ENCODE measurements around the gene ALX3. TPM values are rescaled to one million over a fixed set of nuclear protein-coding genes. Genes with fewer than 3 reads are reported as not detected.
A peak's percentile ranks its signal among the peaks of the same experiment; 100 is the strongest.
"Not testable (repeated sequence)": the region's sequence is repeated elsewhere in the genome, so short reads cannot be mapped to it uniquely, and the experiment has no call there.

The ALX3 gene
- total RNA-seq, 1 experiment from 2014 or later, result not detected

DNA sequence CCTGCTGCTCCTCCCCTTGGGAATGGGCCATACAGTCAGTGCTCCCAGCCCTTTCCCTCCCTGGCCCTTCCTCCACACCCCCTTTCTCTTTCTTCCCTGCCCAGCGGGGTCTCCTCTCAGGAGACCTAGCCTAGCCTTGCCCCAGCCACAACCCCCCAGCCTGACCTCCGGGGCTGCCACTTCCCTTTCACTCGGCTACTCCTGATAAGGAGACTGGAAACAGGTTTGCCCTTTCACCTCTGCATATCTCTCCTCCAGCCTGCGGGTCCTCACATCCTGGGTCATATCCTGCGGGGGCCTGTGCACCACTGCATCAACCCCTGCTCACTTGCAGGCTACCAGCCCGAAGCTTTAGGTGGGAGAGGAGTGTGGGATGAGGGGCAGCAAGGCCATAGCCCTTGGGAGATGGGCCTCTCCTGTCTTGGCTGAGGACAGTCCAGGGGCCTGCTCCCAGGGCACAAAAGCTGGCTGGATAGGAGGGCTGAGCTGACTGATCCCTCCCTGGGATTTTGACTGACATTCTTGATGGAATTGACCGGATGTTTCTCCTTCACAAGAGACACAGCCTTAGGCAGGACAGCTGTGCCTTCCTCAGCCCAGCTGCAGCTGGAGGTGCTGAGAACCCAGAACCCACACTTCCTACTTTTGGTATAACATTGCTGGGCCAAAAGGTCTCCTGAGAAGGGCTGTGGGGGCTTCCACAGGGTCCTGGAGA, 19.2 kb upstream of the ALX3 start:
- DNase-seq (ENCODE audit: low read depth), result no peak

DNA sequence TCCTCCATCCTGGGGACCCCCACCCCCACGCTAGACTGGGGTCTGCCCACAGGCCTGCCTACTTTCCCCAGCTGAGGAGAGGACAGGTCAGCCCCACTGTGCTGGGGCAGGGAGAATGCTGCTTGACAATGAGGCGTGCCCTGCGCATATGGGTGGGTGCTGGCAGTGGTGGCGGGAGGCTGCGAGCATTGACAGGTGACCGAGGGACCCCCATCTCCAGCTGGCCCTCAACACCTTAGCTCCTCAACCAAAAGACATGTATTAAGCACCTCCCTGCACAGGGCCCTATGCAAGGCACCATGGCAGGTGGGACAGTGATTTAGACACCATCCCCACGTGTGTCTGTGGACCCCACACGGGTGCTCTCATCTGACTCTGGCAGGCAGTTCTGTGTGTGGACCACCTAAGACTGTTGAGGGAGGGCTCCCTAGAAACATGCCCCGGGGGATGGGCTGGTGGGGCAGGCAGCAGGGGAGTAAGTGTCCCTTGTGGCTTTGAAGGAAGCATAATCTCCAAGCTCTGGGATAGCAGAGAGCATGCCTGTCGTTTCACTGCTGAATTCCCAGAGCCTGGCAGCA, 18.4 kb upstream of the ALX3 start:
- DNase-seq (ENCODE audit: low read depth), result no peak

DNA sequence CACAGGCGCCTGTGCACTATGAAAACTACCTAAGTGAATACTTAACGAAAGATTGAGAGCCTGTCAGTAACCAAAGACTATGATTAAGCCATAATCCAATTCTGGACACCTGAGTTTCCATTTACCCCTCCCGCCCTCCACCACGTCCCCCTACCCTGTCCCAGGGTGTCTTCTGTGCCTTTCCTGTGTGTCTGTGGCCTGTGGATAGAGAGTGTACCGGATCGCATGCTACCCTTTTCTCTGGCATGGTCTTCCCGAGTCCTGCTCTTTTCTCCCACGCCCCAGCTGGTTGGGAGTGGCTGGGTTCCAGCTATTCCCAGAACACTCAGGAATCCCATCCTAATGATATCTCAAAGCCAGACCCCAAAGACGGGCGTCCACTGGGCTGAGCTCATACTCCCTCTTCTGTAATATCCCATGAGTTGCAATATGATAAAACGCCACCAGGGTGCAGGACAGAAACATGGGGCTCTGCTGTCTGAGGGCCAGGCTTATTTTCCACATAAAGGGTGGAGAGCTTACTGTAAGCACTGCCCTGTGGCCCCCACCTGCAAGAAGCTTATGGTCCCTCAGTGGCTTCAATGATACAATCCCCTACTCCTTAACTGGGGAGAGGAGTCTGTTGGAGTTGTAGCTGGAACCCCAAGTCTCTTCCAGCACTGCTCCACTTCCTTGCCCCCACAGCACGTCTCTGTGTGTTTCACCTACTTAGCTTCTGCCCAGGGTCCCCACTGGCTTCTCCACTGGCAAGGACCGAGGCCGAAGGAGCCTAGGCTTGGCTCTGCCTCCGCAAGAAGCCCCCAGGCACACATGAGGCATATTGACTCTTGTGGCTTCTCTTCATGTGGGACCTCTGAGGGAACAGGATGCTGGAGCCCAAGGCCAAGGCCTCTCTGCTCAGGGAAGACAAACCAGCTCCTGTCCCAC, 17.6 kb upstream of the ALX3 start:
- peak; percentile 37 for DNase-seq (ENCODE audit: low read depth)

DNA sequence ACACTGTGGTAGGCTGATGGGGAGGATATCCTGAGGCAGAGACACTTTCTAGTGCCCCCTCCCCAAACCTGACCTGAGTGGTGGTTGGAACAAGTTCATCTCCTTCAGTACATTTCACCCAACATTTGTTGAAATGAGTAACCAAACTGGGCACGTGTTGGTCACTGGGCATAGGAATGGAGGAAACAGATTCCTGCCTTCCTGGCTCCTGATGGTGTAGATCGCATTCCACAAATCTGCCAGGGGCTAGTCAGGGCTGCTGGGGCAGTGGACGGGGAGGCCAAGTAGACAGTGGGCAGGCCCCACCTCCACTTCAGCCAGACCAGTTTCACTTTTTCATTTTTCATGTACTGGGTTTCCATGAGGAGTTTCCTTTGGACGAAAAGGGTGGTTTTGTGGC, 16.5 kb upstream of the ALX3 start:
- DNase-seq (ENCODE audit: low read depth), result no peak

DNA sequence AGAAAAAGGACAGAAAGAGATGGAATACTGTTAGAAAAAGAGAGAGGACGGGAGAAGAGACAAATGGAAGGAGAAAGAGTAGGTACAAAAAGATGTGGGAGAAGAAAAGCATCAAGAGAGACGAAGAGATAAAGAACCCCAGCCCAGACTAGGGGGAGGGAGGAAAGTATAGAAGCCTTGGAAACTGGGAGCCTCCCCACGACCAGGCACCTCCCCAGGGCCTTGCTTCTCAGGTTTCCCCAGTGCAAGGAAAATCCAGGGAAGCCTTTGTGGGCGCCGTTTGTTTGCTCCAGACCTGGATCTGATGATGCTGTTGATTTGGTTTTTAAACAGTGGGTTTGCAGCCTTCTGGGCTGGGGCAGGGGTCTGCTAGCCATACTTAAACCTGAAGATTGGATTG, 15.2 kb upstream of the ALX3 start:
- no peak for DNase-seq (ENCODE audit: low read depth)

DNA sequence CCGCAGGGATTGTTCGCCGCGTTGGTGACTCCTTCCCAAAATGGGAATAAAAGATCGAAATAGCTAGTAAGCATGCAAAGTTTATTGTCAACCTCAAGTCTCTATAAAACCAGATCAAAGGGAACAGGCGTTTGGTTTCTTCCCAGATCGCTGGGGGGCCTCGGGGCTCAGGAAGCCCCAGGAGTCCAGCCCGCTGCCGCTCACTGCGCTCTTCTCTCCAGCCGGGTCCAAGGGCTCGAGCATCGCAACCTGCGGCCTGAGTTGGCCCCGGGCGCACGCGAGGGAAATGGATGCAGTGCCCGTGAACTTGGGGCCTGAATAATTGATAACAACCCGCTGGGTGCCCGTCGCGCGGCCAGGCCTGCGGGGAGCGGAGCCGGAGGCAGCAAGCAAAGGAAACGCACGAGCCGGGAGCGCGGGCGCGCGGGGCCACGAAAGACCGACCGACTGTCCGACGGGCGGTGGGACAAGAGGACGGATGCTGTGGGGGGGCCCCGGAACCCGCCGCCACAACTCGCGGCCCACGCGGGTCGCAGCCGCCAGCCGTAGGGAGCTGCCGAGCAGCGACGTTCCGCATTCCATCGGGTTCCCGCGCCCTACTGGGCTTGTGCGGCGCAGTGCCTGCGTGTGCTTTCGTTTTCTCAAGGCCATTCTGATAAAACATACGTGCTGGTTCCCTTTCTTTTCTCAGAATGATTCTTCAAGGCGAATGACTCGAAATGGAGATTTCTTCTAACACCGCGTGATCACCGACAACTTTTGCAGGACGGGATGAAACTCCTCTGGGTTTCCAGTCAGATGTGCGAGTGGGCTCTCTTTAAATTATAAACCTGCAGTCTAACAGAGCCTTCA, 14.0 kb upstream of the ALX3 start:
- DNase-seq (ENCODE audit: low read depth), result peak; percentile 17

DNA sequence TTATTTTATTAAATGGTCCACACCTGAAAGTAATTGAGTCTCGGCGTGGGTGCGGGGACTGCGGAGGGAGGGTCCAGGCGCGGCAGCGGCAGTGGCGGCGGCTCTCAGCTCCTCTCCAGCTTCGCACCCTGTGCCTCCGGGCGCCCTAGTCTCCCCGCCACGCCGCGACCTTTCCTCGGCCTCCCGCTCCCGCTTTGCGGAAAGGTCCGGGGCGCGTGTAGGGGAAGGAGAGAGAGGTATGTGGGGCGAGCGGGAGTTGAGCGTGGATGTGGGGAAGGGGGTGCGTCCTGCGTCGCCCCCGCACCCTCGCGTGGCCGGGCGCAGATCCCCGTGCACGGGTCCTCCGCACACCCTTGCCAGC, 13.4 kb upstream of the ALX3 start:
- DNase-seq (ENCODE audit: low read depth), result no peak

DNA sequence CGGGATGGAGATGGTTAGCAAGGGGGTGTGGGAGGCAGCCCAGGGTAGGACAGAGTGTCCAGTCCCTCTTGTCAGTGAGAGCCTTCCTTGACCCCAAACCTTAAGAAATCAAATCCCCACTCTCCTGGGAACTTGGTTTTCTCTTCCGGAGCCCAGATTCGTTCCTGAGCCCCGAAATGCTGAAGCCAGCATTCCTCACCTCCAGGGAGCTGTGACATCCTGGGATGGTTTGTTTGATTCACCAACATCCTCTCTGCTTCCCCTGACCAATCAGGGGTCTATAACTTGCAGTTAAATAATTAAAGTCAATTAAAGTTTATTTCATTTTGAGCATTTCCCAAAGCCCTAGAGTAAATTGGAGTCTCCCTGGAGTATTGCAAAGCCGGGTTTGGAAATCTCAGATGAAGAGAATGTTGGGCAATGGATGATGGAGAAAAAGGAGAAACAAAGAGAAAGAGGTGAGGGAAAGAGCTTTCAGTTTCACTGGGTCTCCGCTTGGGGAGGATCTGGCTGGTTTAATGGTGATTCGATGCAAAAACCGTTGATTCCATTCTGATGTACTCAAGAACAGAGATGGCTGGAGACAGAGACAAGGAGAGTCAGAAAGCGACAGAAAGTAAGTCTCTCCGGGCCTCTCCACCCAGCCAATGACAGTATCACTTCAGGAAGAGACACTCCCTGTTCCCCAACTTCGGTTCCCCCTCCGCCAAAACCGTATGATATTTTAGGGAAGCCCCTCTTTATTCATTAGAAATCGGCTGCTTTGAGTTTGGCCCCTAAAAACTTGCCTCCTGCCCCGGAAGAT, 12.8 kb upstream of the ALX3 start:
- no peak for DNase-seq (ENCODE audit: low read depth)

DNA sequence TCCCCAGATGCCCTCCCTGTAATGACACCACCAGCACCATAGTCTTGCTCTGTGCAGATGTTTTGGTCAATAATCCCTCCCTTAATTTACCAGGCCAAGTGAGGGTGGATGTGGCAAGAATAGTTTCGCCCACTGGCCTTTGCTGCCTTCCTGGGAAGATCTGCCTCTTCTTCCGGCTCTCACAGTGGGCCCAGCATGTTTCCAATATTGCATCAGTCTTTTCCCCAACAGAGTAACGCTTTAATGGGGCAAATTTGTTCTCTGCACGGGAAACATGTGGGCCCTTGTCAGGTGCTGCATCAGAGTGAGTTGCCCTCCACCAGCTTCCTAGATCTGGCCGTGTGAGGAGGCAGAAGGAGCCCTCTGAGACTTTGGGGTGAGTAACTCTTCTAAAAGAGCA, 12.0 kb upstream of the ALX3 start:
- DNase-seq (ENCODE audit: low read depth), result no peak

DNA sequence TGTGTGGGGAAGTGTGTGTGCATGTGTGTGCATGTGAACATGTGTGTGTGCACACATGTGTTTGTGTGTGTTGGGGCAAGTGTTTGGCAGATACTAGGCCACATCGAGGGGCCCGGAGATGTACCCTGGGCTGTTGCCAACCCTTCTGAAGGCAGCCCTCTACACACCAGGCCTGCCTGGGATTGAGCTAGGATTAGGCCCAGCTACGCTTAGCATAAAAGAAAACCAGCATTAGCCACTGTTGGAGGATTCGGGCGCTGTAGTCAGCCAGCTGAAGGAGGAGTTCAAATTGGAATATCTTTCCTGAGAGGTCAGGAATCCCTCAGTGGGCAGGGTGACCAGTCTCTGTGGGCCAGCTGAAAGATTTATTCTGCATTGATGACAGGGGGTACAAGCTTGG, 10.6 kb upstream of the ALX3 start:
- DNase-seq (ENCODE audit: low read depth), result no peak

DNA sequence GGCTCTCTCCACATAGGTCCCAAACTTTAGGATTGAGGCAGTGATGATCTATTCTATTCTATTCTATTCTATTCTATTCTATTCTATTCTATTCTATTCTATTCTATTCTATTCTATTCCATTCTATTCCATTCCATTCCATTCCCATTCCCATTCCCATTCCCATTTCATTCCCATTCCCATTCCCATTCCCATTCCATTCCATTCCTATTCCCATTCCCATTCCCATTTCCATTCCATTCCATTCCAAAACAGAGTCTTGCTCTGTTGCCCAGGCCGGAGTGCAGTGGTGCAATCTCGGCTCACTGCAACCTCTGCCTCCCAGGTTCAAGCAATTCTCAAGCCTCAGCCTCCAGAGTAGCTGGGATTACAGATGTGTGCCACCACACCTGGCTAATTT, 9.5 kb upstream of the ALX3 start:
- not testable (repeated sequence) for DNase-seq (ENCODE audit: low read depth)

DNA sequence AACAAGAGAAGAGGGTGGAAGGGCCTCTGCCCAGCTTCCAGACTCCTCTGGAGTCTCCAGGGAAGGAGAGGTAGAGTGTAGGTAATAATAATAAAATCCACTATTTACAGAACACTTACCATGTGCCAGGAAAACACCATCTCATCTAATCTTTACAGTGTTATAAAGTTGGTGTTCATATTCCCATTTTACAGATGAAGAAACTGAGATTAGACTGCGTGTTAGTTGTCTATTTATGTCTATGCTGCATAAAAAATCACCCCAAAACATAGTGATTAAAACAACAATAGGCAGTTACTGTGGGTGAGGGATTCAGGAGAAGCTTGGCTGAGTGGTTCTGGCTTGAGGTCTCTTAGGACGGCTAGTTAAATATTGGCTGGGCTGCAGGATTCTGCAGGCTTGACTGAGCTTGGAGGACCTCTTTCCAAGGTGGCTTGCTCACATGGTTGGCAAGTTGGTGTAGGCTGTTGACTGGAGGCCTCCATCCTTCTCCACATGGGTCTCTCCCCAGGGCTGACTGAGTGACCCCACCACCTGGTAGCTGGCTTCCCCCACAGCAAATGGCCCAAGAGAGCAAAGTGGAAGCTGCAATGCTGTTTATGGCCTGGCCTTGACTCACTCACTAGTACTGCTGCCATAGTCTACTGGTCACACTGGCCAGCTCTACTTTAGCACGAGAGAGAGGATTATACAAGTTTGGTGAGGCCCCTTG, 6.5 kb upstream of the ALX3 start:
- DNase-seq (ENCODE audit: low read depth), result no peak

DNA sequence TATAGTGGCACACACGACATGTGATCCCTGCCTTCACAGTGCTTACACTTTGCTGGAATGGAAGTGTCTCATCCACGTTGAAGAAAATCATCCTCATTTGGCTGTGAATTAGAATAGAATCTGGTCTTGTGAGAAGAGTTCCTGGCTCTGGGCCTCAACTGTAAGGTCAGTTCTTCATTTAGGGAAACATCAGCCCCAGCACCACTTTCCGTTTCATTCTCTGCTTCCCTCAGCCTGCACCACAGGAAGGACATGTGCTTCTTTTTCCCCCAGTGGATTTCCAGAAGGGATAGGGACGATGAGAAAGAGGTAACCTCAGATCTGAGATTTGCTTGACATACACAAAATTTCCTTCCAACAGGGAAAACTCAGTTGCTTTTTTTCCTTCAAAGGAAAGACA, 3.7 kb upstream of the ALX3 start:
- DNase-seq (ENCODE audit: low read depth), result no peak

DNA sequence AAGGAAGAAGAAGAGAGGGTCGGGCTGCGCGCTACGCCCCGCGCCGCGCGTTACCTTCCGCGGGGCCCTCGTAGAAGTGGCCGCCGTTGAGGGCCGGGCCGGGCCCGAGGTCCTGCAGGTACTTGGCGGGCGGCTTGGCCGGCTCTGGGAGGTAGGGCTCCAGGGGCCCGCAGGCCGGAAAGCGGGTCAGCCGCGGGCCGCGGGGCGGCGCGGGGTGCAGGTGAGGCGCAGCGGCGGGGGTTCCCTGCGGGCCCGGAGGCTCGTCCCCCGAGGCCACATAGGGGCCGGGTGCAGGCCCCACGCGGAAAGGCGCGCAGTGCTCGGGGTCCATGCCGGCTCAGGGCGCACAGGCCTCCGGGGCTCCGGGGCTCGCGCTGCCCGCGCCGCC, 196 bp downstream of the ALX3 start:
- no peak for DNase-seq (ENCODE audit: low read depth)

DNA sequence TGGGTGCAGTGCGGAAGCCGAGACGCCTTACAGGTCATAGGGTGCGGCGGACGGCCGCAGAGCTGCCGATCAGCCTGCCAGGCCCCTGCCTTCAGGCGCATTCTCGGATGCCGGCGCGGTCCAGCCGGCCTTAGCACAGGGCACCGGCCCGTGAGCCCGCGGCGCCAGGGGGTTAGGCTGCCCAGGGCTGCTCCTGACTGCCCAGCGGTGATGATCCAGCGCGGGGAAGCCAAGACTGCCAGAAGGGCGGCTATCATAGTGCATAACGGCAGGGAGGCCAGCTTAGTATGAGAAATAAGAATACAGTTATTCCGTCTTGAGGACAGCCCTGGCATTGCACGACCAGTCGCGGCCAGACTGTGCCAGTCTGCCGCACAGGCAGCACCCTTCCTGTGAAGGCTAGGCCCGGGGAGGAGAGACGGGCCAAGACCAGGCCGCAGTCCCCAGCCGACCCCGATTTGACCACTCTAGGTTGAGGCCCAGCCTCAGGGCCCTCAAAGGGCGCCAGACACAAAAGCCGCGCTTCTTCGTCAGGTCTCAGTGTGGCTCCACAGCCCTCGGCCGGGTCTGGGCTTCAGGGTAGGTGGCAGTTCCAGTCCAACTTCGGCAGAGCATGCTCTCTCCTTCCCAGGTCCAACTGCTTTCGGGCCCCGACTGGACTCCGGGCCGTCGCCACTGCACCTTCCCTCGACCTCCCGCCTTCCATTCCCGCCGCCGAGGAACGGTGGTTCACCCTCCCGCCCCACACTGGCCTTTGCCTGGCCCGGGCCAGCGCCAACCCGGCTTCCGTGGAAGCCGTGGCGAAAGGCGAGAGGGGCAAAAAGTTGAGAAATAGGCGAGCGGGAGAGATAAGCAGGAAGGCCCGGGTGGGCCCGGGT, 829 bp downstream of the ALX3 start:
- DNase-seq (ENCODE audit: low read depth), result no peak

DNA sequence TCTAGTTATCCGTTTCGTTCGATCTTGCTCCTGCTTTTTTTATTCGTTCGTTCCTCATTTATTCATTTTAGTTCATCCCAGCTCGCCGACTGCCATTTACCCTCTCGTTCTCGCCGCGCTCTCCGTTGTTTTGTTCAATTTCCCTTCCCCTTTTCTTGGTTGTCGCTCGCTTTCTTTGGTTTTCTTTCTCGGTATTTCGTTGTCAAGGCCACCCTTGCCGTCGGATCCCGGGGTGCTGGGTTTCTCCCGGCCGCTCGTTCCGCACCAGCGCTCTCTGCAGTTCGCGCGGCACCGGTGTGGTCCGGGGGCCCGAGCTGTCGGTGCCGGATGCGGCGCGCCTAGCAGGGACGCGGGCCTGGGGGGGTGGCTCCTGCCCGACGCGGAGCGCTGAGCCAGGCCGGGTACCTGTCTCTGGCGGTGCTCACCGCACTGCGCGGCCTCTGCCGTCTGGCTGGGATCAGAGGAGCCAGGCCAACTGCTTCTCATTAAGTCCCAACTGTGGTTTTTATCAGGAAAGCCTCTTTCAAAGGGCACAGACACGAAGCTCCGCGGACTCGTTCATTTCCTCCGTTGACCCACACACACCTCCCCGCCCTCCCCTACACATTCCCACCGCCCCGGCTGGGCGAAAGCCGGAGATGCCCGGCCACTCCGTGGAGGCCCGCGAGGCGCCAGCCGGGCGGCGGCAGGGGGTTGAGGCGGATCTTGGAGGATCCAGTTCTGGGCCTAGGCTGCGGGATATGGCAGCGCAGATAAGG, 1.6 kb downstream of the ALX3 start:
- no peak for DNase-seq (ENCODE audit: low read depth)

DNA sequence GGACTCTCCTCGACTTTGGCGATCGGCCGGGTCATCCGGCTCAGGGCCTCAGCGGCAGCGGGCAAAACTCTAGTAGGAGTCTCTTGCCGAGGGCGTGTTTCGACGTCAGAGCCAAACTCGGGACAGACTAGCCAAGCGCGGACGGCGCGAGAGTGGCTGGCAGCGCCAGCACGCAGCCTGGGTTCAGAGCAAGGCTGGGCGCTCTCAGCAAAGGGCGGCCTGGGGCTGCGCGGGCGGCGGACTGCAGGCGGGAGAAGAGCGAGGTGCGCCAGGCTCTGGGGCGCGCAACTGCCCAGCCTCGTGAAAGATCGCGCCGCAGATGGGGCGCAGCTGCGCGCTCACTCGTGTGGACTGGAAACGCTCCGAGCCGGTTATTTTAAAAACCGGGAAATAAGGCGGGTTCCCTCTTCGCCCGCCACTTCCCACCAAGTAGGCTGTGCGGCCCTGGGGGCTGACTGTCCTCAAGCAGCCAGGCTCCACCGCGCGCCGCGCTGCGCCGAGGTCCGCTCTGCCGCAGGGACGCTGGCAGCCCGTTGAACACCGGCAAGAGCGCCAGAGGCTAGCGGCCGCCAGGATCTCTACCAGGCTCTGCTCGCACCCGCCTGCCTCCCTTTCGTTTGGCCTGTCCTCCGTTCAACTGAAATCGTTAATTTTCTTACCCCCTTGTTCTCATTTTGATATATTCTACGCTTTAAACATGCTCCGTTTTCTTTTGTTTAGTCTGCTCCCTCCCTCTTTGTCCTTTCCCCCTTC, 2.4 kb downstream of the ALX3 start:
- no peak for DNase-seq (ENCODE audit: low read depth)

DNA sequence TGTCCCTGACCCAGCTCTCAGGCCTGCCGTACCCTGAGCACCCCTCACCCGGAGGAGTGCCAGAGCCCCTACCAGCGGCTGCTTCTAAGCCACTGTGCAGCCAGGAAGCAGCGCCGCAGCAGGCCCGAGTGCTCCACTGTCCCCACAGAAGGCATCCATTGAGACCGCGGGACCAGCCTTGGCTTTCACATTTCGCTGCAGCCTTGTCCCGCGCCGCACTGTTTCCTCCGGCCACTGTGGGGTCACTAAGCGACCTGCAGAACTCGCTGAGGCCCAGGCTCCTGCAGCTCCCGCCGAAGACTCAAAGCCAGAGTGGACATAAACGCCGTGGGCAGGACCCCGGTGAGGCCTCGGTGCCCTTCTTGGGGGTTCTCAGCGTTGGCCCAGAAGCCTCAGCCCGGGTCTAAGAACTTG, 3.0 kb downstream of the ALX3 start:
- no peak for DNase-seq (ENCODE audit: low read depth)

All from LHCN-M2 (cell line).